DND-41 (cell line): ENCODE results near the gene NCOA3.

ENCODE experiments used
- ATAC-seq: fragments of 200-7000 bp; cut with Tn5 transposase; 3 replicates; pipeline ENCODE4 v1.9.1; 2021; ENCODE audit warnings: low read depth; ENCODE audit not compliant: insufficient read depth
- DNase-seq: peaks from one replicate; pipeline ENCODE4 v3.0.0-alpha.2; 2020
- H2AFZ ChIP-seq: 2 replicates; pipeline ENCODE4 v1.6.0; 2012; ENCODE audit warnings: low read depth, low read length
- H3K27ac ChIP-seq: 2 replicates; pipeline ENCODE4 v1.5.1; 2012; ENCODE audit warnings: low read length, inconsistent platforms
- H3K27me3 ChIP-seq: fragments of 200-600 bp; sonication (generic); 2 replicates; pipeline ENCODE4 v1.6.0; 2012; ENCODE audit warnings: low read length, mild to moderate bottlenecking, inconsistent platforms; ENCODE audit not compliant: insufficient read depth, poor library complexity
- H3K36me3 ChIP-seq: 2 replicates; pipeline ENCODE4 v1.5.1; 2012; ENCODE audit warnings: low read length, inconsistent platforms; ENCODE audit not compliant: insufficient read depth
- H3K4me1 ChIP-seq: 2 replicates; pipeline ENCODE4 v1.5.1; 2012; ENCODE audit warnings: mild to moderate bottlenecking, low read length; ENCODE audit not compliant: insufficient read depth
- H3K4me2 ChIP-seq: 2 replicates; pipeline ENCODE4 v1.6.0; 2012; ENCODE audit warnings: mild to moderate bottlenecking, moderate library complexity, low read length, inconsistent platforms; ENCODE audit not compliant: insufficient read depth
- H3K4me3 ChIP-seq, 2 experiments: fragments of 200-600 bp in 1 of 2; shearing (Covaris generic) in 1 of 2; 2 replicates each; pipeline ENCODE4 v1.5.1; 2012 to 2016; ENCODE audit warnings: inconsistent platforms in 2 of 2, low read length in 2 of 2, mild to moderate bottlenecking in 2 of 2, low read depth in 1 of 2, moderate library complexity in 1 of 2
- H3K79me2 ChIP-seq: 2 replicates; pipeline ENCODE4 v1.6.0; 2012; ENCODE audit warnings: low read length, inconsistent platforms; ENCODE audit not compliant: insufficient read depth
- H3K9ac ChIP-seq: 2 replicates; pipeline ENCODE4 v1.6.0; 2012; ENCODE audit warnings: low read depth, mild to moderate bottlenecking, inconsistent platforms, low read length, moderate library complexity
- H3K9me3 ChIP-seq: 2 replicates; pipeline ENCODE4 v1.5.1; 2012; ENCODE audit warnings: low read length, moderate library complexity, mild to moderate bottlenecking, inconsistent platforms; ENCODE audit not compliant: insufficient read depth, severe bottlenecking
- H4K20me1 ChIP-seq: 2 replicates; pipeline ENCODE4 v1.6.0; 2012; ENCODE audit warnings: low read length; ENCODE audit not compliant: insufficient read depth
- CTCF ChIP-seq: IDR thresholded peaks from 2 replicates; pipeline ENCODE4 v1.5.1; 2012; ENCODE audit warnings: borderline replicate concordance, low read length, moderate library complexity, mild to moderate bottlenecking; ENCODE audit not compliant: poor library complexity, severe bottlenecking; ENCODE audit errors: extremely low read depth
- EZH2 ChIP-seq: IDR thresholded peaks from 3 replicates; pipeline ENCODE4 v1.6.1; 2012; ENCODE audit warnings: borderline replicate concordance, low read depth, mild to moderate bottlenecking, moderate library complexity, low read length, inconsistent platforms; ENCODE audit not compliant: severe bottlenecking

The NCOA3 gene

GRCh38 chr20:47652794-47653193, 151.1 kb downstream of the NCOA3 start:
- no peak overlapping the region for H3K4me2 ChIP-seq
- no peak overlapping the region for H3K4me3 ChIP-seq
- no peak for ATAC-seq
- no peak overlapping the region for H3K27ac ChIP-seq
- H3K9me3 ChIP-seq: no peaks in the 10 kb centered on the region
- no peaks in the 10 kb centered on the region for H3K79me2 ChIP-seq
- H2AFZ ChIP-seq: no peak overlapping the region
- no peaks in the 10 kb centered on the region for H3K4me1 ChIP-seq
- peaks cover 49% of the 10 kb centered on the region for H3K36me3 ChIP-seq
- TF ChIP-seq EZH2: no peak
- TF ChIP-seq CTCF: no peak
- no peak for DNase-seq
- H3K9ac ChIP-seq: no peak overlapping the region
- no peaks in the 10 kb centered on the region for H4K20me1 ChIP-seq
- H3K27me3 ChIP-seq: no peaks in the 10 kb centered on the region

- H3K27me3 ChIP-seq: no peaks in the 10 kb centered on the region
- peaks cover 44% of the 10 kb centered on the region for H3K36me3 ChIP-seq
- no peak overlapping the region for H3K4me2 ChIP-seq
- H4K20me1 ChIP-seq: no peaks in the 10 kb centered on the region
- TF ChIP-seq EZH2: no peak
- no peak for TF ChIP-seq CTCF
- no peak overlapping the region for H3K9ac ChIP-seq
- no peaks in the 10 kb centered on the region for H3K79me2 ChIP-seq
- no peak overlapping the region for H2AFZ ChIP-seq
- ATAC-seq: no peak
- no peak overlapping the region for H3K4me3 ChIP-seq
- no peaks in the 10 kb centered on the region for H3K4me1 ChIP-seq
- no peak for DNase-seq
- H3K9me3 ChIP-seq: no peaks in the 10 kb centered on the region
- no peak overlapping the region for H3K27ac ChIP-seq
Observed at GRCh38 chr20:47653869-47654268, 152.2 kb downstream of the NCOA3 start.

GRCh38 chr20:47654370-47654769, 152.7 kb downstream of the NCOA3 start:
- ATAC-seq (no peak), DNase-seq (no peak)
- Histone ChIP-seq H3K4me2 (no peak overlapping the region), H3K9ac (no peak overlapping the region), H4K20me1 (no peaks in the 10 kb centered on the region), H3K36me3 (peaks cover 39% of the 10 kb centered on the region), H3K27ac (no peak overlapping the region), H2AFZ (no peak overlapping the region), H3K4me1 (no peaks in the 10 kb centered on the region), H3K4me3 (no peak overlapping the region), H3K27me3 (no peaks in the 10 kb centered on the region), H3K9me3 (no peaks in the 10 kb centered on the region), H3K79me2 (no peaks in the 10 kb centered on the region)
- TF ChIP-seq CTCF: no peak

GRCh38 chr20:47655635-47656034, 153.9 kb downstream of the NCOA3 start:
- Histone ChIP-seq H2AFZ (no peak overlapping the region), H3K9me3 (no peaks in the 10 kb centered on the region), H3K27ac (no peak overlapping the region), H3K27me3 (no peaks in the 10 kb centered on the region), H3K4me1 (no peaks in the 10 kb centered on the region), H3K4me3 (no peak overlapping the region), H3K4me2 (no peak overlapping the region), H3K9ac (no peak overlapping the region), H3K79me2 (no peaks in the 10 kb centered on the region), H4K20me1 (no peaks in the 10 kb centered on the region), H3K36me3 (peaks cover 32% of the 10 kb centered on the region)
- ATAC-seq (no peak), DNase-seq (no peak)
- no peak for TF ChIP-seq CTCF
- TF ChIP-seq EZH2: no peak
